Suppressor macrophage (primary cell): ENCODE results near the gene ARHGAP23.

Experiments
- DNase-seq, 4 experiments: peaks; one replicate each; pipeline ENCODE4 v3.0.0-alpha.2; 2020 to 2022
- total RNA-seq, 17 experiments: gene quantifications; one replicate each; lab custom pipeline; 2026; ENCODE audit warnings: mixed read lengths in 6 of 17, inconsistent platforms in 3 of 17; lab: John Stamatoyannopoulos, UW

ARHGAP23 gene
- 0.48 to 12.3 (median 2.6) reads per million in 17 experiments for total RNA-seq

- peak; percentile 41 to 63 (median 48) for DNase-seq
Measured at GRCh38 chr17:38428112-38428642, at the start of gene ARHGAP23. Gene ARHGAP23, plus strand, starts transcription at chr17:38428464. Its CDS starts 22 bp downstream, at chr17:38428486.

- no peak for DNase-seq
Measured at GRCh38 chr17:38379448-38379847, 48.8 kb upstream of the ARHGAP23 start.

- no peak for DNase-seq
Measured at GRCh38 chr17:38395090-38395489, 33.2 kb upstream of the ARHGAP23 start.

- DNase-seq = no peak
Measured at GRCh38 chr17:38397227-38397626, 31.0 kb upstream of the ARHGAP23 start.

- DNase-seq = no peak
Measured at GRCh38 chr17:38400286-38400685, 28.0 kb upstream of the ARHGAP23 start.

GRCh38 chr17:38401459-38401858, 26.8 kb upstream of the ARHGAP23 start:
- no peak for DNase-seq

GRCh38 chr17:38402897-38403296, 25.4 kb upstream of the ARHGAP23 start:
- no peak for DNase-seq

GRCh38 chr17:38403491-38403890, 24.8 kb upstream of the ARHGAP23 start:
- no peak for DNase-seq

- no peak for DNase-seq
Measured at GRCh38 chr17:38404174-38404943, 23.9 kb upstream of the ARHGAP23 start.

GRCh38 chr17:38405654-38406053, 22.6 kb upstream of the ARHGAP23 start:
- DNase-seq = no peak

GRCh38 chr17:38410201-38410600, 18.1 kb upstream of the ARHGAP23 start:
- DNase-seq = no peak

GRCh38 chr17:38415250-38416194, 12.7 kb upstream of the ARHGAP23 start:
- peak in 3 of 4 experiments; percentile 20 to 54 (median 40) for DNase-seq

- peak in 3 of 4 experiments; percentile 22 to 39 (median 25) for DNase-seq
Measured at GRCh38 chr17:38416840-38417209, 11.4 kb upstream of the ARHGAP23 start.

- peak in 1 of 4 experiments; percentile 26 for DNase-seq
Measured at GRCh38 chr17:38417210-38417951, 10.9 kb upstream of the ARHGAP23 start.

GRCh38 chr17:38418062-38418692, 10.1 kb upstream of the ARHGAP23 start:
- no peak for DNase-seq

- no peak for DNase-seq
Measured at GRCh38 chr17:38418693-38419507, 9.4 kb upstream of the ARHGAP23 start.

- DNase-seq = no peak
Measured at GRCh38 chr17:38419508-38419981, 8.7 kb upstream of the ARHGAP23 start.

- DNase-seq = no peak
Measured at GRCh38 chr17:38420518-38420917, 7.7 kb upstream of the ARHGAP23 start.

- no peak for DNase-seq
Measured at GRCh38 chr17:38421171-38421841, 7.0 kb upstream of the ARHGAP23 start.
